ENCODE measurements around the gene PHOX2B.

Gene PHOX2B

GRCh38 chr4:41763729-41764128, 15.2 kb upstream of the PHOX2B start:
- TF ChIP-seq FOXK2 (IDR thresholded peaks at IDR 0.05), result no peak
- TF ChIP-seq ARNT (IDR thresholded peaks at IDR 0.05), result no peak
- no peak for TF ChIP-seq FOXM1 (IDR thresholded peaks at IDR 0.05; ENCODE audit: borderline replicate concordance)
- TF ChIP-seq NFRKB (IDR thresholded peaks at IDR 0.05), result no peak
- TF ChIP-seq SP1 (IDR thresholded peaks at IDR 0.05), result no peak
- TF ChIP-seq LEF1 (IDR thresholded peaks at IDR 0.05; ENCODE audit: borderline replicate concordance), result no peak
- no peak for TF ChIP-seq HDGF (IDR thresholded peaks at IDR 0.05; ENCODE audit: borderline replicate concordance)
- ChIA-PET POLR2A (no interaction called here), CTCF (no interaction called here)
- no peak for DNase-seq (ENCODE audit: extremely low spot score)

DNA sequence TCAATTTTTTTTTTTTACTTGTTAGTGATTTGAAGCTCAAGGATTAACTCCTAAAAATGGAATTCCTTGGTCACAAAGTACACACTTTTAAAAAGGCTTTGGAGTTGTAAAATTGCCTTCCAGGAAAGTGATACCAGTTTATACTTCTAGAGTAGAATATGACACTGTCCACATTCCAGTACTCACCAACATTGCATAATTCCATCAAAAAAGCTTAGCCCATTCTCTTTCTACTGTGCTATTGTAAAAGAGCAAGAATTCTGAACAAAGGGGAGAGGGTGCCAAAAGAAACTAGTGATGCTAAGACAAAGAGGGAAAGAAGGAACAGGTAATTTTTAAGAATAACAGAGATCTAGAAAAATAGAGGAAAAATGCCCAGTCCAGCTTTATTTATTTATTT, 10.4 kb upstream of the PHOX2B start:
- ChIA-PET CTCF (interaction anchor here (0.7 to 1.0 kb wide), 2 partner anchors 10 to 16 kb away, joined by 3 to 4 read pairs; partner anchors contain the start of gene PHOX2B), POLR2A (interaction anchor here (1.1 kb wide), 1 partner anchor 49 kb away, joined by 3 read pairs; no protein-coding TSS in a partner anchor)
- TF ChIP-seq SUZ12 (IDR thresholded peaks at IDR 0.05), result no peak
- TF ChIP-seq SP1 (IDR thresholded peaks at IDR 0.05), result no peak
- TF ChIP-seq BHLHE40 (IDR thresholded peaks at IDR 0.05; ENCODE audit: borderline replicate concordance), result no peak
- no peak for TF ChIP-seq ELF4 (IDR thresholded peaks at IDR 0.05)
- no peak for TF ChIP-seq HDGF (IDR thresholded peaks at IDR 0.05; ENCODE audit: borderline replicate concordance)
- DNase-seq (ENCODE audit: extremely low spot score), result no peak

- DNase-seq (ENCODE audit: extremely low spot score), result no peak
- CTCF ChIA-PET, result no interaction called here
- TF ChIP-seq BHLHE40 (IDR thresholded peaks at IDR 0.05; ENCODE audit: borderline replicate concordance), result no peak
- TF ChIP-seq NFRKB (IDR thresholded peaks at IDR 0.05), result no peak
- no peak for TF ChIP-seq CTBP1 (IDR thresholded peaks at IDR 0.05; ENCODE audit: borderline replicate concordance)
- no peak for TF ChIP-seq SP1 (IDR thresholded peaks at IDR 0.05)
- no peak for TF ChIP-seq TARDBP (IDR thresholded peaks at IDR 0.05)
- no peak for TF ChIP-seq ARNT (IDR thresholded peaks at IDR 0.05)
- TF ChIP-seq FOXK2 (IDR thresholded peaks at IDR 0.05), result no peak
- TF ChIP-seq, protein P1, sequence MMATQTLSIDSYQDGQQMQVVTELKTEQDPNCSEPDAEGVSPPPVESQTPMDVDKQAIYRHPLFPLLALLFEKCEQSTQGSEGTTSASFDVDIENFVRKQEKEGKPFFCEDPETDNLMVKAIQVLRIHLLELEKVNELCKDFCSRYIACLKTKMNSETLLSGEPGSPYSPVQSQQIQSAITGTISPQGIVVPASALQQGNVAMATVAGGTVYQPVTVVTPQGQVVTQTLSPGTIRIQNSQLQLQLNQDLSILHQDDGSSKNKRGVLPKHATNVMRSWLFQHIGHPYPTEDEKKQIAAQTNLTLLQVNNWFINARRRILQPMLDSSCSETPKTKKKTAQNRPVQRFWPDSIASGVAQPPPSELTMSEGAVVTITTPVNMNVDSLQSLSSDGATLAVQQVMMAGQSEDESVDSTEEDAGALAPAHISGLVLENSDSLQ (IDR thresholded peaks at IDR 0.05), result no peak
- TF ChIP-seq FOXA1 (IDR thresholded peaks at IDR 0.05), result no peak
- no peak for TF ChIP-seq ZNF384 (IDR thresholded peaks at IDR 0.05)
- POLR2A ChIA-PET, result no interaction called here
These were observed 9.1 kb upstream of the PHOX2B start for GRCh38 chr4:41757521-41758156.

DNA sequence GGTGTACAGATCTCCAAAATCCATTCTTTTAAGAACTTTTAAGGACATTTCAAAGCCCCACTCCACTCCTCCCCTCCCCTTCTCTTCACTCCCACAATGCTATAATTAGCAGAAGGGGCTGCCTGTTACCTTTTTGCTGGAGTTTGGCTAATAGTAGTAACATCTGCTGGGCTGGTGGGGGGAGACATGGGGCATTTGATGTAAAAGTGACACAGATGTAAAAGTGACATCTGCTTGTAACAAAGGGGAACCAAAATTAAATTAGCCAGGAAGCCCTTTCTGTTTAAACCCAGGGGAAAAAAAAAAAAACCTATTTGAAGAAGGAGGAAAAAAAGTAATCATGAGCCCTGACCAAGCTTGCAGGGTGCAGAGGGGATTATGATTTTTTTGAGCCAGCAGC, 5.4 kb upstream of the PHOX2B start:
- ChIA-PET POLR2A (no interaction called here), CTCF (no interaction called here)
- TF ChIP-seq SP1 (IDR thresholded peaks at IDR 0.05) (no peak), ZNF384 (IDR thresholded peaks at IDR 0.05) (no peak), NFRKB (IDR thresholded peaks at IDR 0.05) (no peak), LEF1 (IDR thresholded peaks at IDR 0.05; ENCODE audit: borderline replicate concordance) (no peak), TARDBP (IDR thresholded peaks at IDR 0.05) (no peak), HDGF (IDR thresholded peaks at IDR 0.05; ENCODE audit: borderline replicate concordance) (no peak), FOXM1 (IDR thresholded peaks at IDR 0.05; ENCODE audit: borderline replicate concordance) (no peak), FOXA1 (IDR thresholded peaks at IDR 0.05) (no peak), L3MBTL2 (conservative IDR thresholded peaks at IDR 0.05) (no peak), ARNT (IDR thresholded peaks at IDR 0.05) (no peak), SUZ12 (IDR thresholded peaks at IDR 0.05) (no peak), BHLHE40 (IDR thresholded peaks at IDR 0.05; ENCODE audit: borderline replicate concordance) (no peak), CTBP1 (IDR thresholded peaks at IDR 0.05; ENCODE audit: borderline replicate concordance) (no peak), FOXK2 (IDR thresholded peaks at IDR 0.05) (no peak), ELF4 (IDR thresholded peaks at IDR 0.05) (no peak)
- TF ChIP-seq, protein P1 (IDR thresholded peaks at IDR 0.05), result no peak
- DNase-seq (ENCODE audit: extremely low spot score), result no peak

GRCh38 chr4:41752081-41752836, 3.7 kb upstream of the PHOX2B start:
- no peak for DNase-seq (ENCODE audit: extremely low spot score)

More at GRCh38 chr4:41752081-41752836, 3.7 kb upstream of the PHOX2B start:
- ChIA-PET POLR2A (no interaction called here), CTCF (no interaction called here)
- TF ChIP-seq TARDBP (IDR thresholded peaks at IDR 0.05) (no peak), LEF1 (IDR thresholded peaks at IDR 0.05; ENCODE audit: borderline replicate concordance) (no peak), CTBP1 (IDR thresholded peaks at IDR 0.05; ENCODE audit: borderline replicate concordance) (no peak), ZNF384 (IDR thresholded peaks at IDR 0.05) (no peak), BHLHE40 (IDR thresholded peaks at IDR 0.05; ENCODE audit: borderline replicate concordance) (no peak), L3MBTL2 (conservative IDR thresholded peaks at IDR 0.05) (no peak), FOXM1 (IDR thresholded peaks at IDR 0.05; ENCODE audit: borderline replicate concordance) (no peak), HDGF (IDR thresholded peaks at IDR 0.05; ENCODE audit: borderline replicate concordance) (no peak), FOXK2 (IDR thresholded peaks at IDR 0.05) (no peak), ARNT (IDR thresholded peaks at IDR 0.05) (no peak), ELF4 (IDR thresholded peaks at IDR 0.05) (no peak), FOXA1 (IDR thresholded peaks at IDR 0.05) (no peak), SP1 (IDR thresholded peaks at IDR 0.05) (no peak)
- TF ChIP-seq, protein P1 (IDR thresholded peaks at IDR 0.05), result no peak

Data from HEK293T (cell line).